ENCODE data around the gene TCF15. TPM values are rescaled to one million over a fixed set of nuclear protein-coding genes. Genes with fewer than 3 reads are reported as not detected.

TCF15 gene
- total and polyA plus RNA-seq, 2 of the 4 experiments (the other 2 are of a cell fraction): not detected

GRCh38 chr20:562232-562897, 47.7 kb downstream of the TCF15 start:
- in situ Hi-C loops (cut with MboI; ENCODE audit: low sequenced_read_pairs): loop anchor here (5.0 to 10.0 kb wide), 3 partner anchors 85 to 175 kb away; partner anchors contain the start of gene SCRT2
- ATAC-seq (ENCODE audit: low read depth): no peak

More at GRCh38 chr20:562232-562897, 47.7 kb downstream of the TCF15 start:
- Histone ChIP-seq H2BK20ac (ENCODE audit: low read depth, low read length) (no peak overlapping the region), H3K9me3 (ENCODE audit: control insufficient read depth, insufficient read depth, low read length) (no peaks in the 10 kb centered on the region), H4K20me1 (ENCODE audit: insufficient read depth, low read length) (no peaks in the 10 kb centered on the region), H4K91ac (ENCODE audit: insufficient read depth, low read depth, low read length) (no peak overlapping the region), H3K4ac (ENCODE audit: low read depth, low read length) (no peak overlapping the region), H2BK120ac (ENCODE audit: low read depth, low read length) (no peak overlapping the region), H3K4me2 (ENCODE audit: low read depth, low read length) (no peak overlapping the region), H2BK15ac (ENCODE audit: low read depth, low read length) (no peak overlapping the region), H3K18ac (ENCODE audit: low read depth, low read length) (no peak overlapping the region), H2AFZ (replicated peaks; ENCODE audit: low read length, poor library complexity) (no peak overlapping the region), H3K4me3 (ENCODE audit: insufficient read depth, low read depth, low read length) (no peak overlapping the region), H2AK5ac (ENCODE audit: low read depth, low read length) (no peak overlapping the region), H3K56ac (ENCODE audit: extremely low read depth, insufficient read depth, low read length) (no peak overlapping the region), H2BK5ac (ENCODE audit: low read depth, low read length, poor library complexity, severe bottlenecking) (no peak overlapping the region), H3K36me3 (ENCODE audit: control insufficient read depth, insufficient read depth, low read length) (no peaks in the 10 kb centered on the region), H3K27me3 (ENCODE audit: control insufficient read depth, insufficient read depth, low read length) (peaks cover 33% of the 10 kb centered on the region), H4K8ac (ENCODE audit: low read depth in 2 of 2, low read length in 2 of 2) (no peak overlapping the region), H3K14ac (replicated peaks; ENCODE audit: low read depth, low read length) (no peak overlapping the region), H3K27ac (ENCODE audit: insufficient read depth, low read length) (no peak overlapping the region), H4K5ac (ENCODE audit: low read depth, low read length) (no peak overlapping the region), H3K9ac (ENCODE audit: low read depth, low read length) (no peak overlapping the region), H3K9me1 (ENCODE audit: insufficient read depth, low read length) (no peaks in the 10 kb centered on the region), H2AK9ac (replicated peaks; ENCODE audit: low read depth, low read length, poor library complexity) (no peak overlapping the region), H3K4me1 (ENCODE audit: control insufficient read depth, insufficient read depth, low read length) (no peaks in the 10 kb centered on the region), H3K79me1 (ENCODE audit: low read depth in 1 of 2, low read length in 2 of 2) (no peaks in the 10 kb centered on the region), H3K23ac (ENCODE audit: low read depth, low read length) (no peak overlapping the region)
- ChIA-PET POLR2A (ENCODE audit: unreplicated experiment) (no interaction called here), CTCF (interaction anchor here (0.6 to 3.1 kb wide), 5 partner anchors 18 to 204 kb away, joined by 3 to 30 read pairs (median 4); partner anchors contain the start of gene CSNK2A1)
- no TSS peak for BruUV-seq (replicated peaks)
- WGBS, 2 experiments (ENCODE audit: extremely low coverage in 2 of 2, insufficient read length in 1 of 2): 100% methylated on average over 1 of the region's 5 CpGs; no CpG with 5 or more reads in 1 of the 2 experiments
- intact Hi-C loops (cut with micrococcal nuclease) (no loop called here), dilution Hi-C loops (cut with HindIII; ENCODE audit: low sequenced_read_pairs, unreplicated experiment) (no loop called here)
- DNase-seq: no peak
- no peak for TF ChIP-seq RCOR1 (IDR thresholded peaks at IDR 0.05; ENCODE audit: insufficient replicate concordance, low read length)
- TF ChIP-seq CEBPB (IDR thresholded peaks at IDR 0.05; ENCODE audit: low read depth, low read length): no peak
- TF ChIP-seq BHLHE40 (IDR thresholded peaks at IDR 0.05; ENCODE audit: low read depth, low read length): no peak
- TF ChIP-seq ELK1 (IDR thresholded peaks at IDR 0.05; ENCODE audit: borderline replicate concordance, low read depth, low read length): no peak
- no peak for TF ChIP-seq MAFK (IDR thresholded peaks at IDR 0.05; ENCODE audit: low read depth, low read length)
- no peak for TF ChIP-seq MAZ (IDR thresholded peaks at IDR 0.05; ENCODE audit: borderline replicate concordance, low read depth, low read length)

Data from IMR-90 (cell line).